Measurements from ENCODE around the gene TNFRSF13B. TPM values are rescaled to one million over a fixed set of nuclear protein-coding genes. Genes with fewer than 3 reads are reported as not detected.

Gene TNFRSF13B
- total and polyA plus RNA-seq, 10 of the 15 experiments (the other 5 are each of a cell fraction or from before 2014, with no cell fraction given) = 15.5 to 231 (median 119) TPM

DNA sequence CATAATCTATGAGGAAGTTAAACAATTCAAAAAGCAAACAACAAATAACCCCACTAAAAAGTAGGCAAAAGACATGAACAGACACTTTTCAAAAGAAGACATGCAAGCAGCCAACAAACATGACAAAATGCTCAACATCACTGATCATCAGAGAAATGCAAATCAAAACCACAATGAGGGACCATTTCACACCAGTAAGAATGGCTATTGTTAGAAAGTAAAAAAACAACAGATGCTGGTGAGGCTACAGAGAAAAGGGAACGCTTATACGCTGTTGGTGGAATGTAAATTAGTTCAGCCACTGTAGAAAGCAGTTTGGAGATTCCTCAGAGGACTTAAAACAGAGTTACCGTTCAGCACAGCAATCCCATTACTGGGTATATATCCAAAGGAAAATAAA, 24.4 kb downstream of the TNFRSF13B start (continued):
- TF ChIP-seq, protein P1, sequence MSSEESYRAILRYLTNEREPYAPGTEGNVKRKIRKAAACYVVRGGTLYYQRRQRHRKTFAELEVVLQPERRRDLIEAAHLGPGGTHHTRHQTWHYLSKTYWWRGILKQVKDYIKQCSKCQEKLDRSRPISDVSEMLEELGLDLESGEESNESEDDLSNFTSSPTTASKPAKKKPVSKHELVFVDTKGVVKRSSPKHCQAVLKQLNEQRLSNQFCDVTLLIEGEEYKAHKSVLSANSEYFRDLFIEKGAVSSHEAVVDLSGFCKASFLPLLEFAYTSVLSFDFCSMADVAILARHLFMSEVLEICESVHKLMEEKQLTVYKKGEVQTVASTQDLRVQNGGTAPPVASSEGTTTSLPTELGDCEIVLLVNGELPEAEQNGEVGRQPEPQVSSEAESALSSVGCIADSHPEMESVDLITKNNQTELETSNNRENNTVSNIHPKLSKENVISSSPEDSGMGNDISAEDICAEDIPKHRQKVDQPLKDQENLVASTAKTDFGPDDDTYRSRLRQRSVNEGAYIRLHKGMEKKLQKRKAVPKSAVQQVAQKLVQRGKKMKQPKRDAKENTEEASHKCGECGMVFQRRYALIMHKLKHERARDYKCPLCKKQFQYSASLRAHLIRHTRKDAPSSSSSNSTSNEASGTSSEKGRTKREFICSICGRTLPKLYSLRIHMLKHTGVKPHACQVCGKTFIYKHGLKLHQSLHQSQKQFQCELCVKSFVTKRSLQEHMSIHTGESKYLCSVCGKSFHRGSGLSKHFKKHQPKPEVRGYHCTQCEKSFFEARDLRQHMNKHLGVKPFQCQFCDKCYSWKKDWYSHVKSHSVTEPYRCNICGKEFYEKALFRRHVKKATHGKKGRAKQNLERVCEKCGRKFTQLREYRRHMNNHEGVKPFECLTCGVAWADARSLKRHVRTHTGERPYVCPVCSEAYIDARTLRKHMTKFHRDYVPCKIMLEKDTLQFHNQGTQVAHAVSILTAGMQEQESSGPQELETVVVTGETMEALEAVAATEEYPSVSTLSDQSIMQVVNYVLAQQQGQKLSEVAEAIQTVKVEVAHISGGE (CRISPR knock-in tag; IDR thresholded peaks at IDR 0.05) = no peak
- TF ChIP-seq MEF2A (IDR thresholded peaks at IDR 0.05; ENCODE audit: insufficient read depth, low read depth, low read length) (peak; percentile 73), FOXK2 (IDR thresholded peaks at IDR 0.05) (no peak), MEF2B (IDR thresholded peaks at IDR 0.05; ENCODE audit: partially characterized antibody, poor library complexity, severe bottlenecking) (peak; percentile 73), TCF12 (IDR thresholded peaks at IDR 0.05; ENCODE audit: low read depth, low read length) (no peak), PKNOX1 (IDR thresholded peaks at IDR 0.05) (no peak), SMC3 (IDR thresholded peaks at IDR 0.05; ENCODE audit: borderline replicate concordance, low read length) (no peak), RUNX3 (IDR thresholded peaks at IDR 0.05; ENCODE audit: low read length) (peak; percentile 94), ETV6 (conservative IDR thresholded peaks at IDR 0.05 in 1 of 2, IDR thresholded peaks at IDR 0.05 in 1 of 2; ENCODE audit: borderline replicate concordance in 1 of 2, low read depth in 1 of 2) (peak in 1 of 2 experiments; percentile 34; a peak in 1 of 4 replicates), POU2F2 (IDR thresholded peaks at IDR 0.05; ENCODE audit: borderline replicate concordance, low read depth, low read length) (peak; percentile 94)
- TF ChIP-seq, protein P2, sequence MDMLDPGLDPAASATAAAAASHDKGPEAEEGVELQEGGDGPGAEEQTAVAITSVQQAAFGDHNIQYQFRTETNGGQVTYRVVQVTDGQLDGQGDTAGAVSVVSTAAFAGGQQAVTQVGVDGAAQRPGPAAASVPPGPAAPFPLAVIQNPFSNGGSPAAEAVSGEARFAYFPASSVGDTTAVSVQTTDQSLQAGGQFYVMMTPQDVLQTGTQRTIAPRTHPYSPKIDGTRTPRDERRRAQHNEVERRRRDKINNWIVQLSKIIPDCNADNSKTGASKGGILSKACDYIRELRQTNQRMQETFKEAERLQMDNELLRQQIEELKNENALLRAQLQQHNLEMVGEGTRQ (IDR thresholded peaks at IDR 0.05; ENCODE audit: borderline replicate concordance, low read depth, low read length) = no peak
- TF ChIP-seq, protein P3, sequence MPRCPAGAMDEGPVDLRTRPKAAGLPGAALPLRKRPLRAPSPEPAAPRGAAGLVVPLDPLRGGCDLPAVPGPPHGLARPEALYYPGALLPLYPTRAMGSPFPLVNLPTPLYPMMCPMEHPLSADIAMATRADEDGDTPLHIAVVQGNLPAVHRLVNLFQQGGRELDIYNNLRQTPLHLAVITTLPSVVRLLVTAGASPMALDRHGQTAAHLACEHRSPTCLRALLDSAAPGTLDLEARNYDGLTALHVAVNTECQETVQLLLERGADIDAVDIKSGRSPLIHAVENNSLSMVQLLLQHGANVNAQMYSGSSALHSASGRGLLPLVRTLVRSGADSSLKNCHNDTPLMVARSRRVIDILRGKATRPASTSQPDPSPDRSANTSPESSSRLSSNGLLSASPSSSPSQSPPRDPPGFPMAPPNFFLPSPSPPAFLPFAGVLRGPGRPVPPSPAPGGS (IDR thresholded peaks at IDR 0.05; ENCODE audit: borderline replicate concordance, insufficient read depth, low read depth, low read length, poor library complexity, severe bottlenecking) = no peak
- TF ChIP-seq, protein P4, sequence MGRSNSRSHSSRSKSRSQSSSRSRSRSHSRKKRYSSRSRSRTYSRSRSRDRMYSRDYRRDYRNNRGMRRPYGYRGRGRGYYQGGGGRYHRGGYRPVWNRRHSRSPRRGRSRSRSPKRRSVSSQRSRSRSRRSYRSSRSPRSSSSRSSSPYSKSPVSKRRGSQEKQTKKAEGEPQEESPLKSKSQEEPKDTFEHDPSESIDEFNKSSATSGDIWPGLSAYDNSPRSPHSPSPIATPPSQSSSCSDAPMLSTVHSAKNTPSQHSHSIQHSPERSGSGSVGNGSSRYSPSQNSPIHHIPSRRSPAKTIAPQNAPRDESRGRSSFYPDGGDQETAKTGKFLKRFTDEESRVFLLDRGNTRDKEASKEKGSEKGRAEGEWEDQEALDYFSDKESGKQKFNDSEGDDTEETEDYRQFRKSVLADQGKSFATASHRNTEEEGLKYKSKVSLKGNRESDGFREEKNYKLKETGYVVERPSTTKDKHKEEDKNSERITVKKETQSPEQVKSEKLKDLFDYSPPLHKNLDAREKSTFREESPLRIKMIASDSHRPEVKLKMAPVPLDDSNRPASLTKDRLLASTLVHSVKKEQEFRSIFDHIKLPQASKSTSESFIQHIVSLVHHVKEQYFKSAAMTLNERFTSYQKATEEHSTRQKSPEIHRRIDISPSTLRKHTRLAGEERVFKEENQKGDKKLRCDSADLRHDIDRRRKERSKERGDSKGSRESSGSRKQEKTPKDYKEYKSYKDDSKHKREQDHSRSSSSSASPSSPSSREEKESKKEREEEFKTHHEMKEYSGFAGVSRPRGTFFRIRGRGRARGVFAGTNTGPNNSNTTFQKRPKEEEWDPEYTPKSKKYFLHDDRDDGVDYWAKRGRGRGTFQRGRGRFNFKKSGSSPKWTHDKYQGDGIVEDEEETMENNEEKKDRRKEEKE (IDR thresholded peaks at IDR 0.05) = no peak
- TF ChIP-seq, protein P5, sequence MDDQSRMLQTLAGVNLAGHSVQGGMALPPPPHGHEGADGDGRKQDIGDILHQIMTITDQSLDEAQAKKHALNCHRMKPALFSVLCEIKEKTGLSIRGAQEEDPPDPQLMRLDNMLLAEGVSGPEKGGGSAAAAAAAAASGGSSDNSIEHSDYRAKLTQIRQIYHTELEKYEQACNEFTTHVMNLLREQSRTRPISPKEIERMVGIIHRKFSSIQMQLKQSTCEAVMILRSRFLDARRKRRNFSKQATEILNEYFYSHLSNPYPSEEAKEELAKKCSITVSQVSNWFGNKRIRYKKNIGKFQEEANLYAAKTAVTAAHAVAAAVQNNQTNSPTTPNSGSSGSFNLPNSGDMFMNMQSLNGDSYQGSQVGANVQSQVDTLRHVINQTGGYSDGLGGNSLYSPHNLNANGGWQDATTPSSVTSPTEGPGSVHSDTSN (IDR thresholded peaks at IDR 0.05; ENCODE audit: insufficient replicate concordance, low read depth, low read length) = no peak
